ENCODE results near the gene UFD1.

DNA sequence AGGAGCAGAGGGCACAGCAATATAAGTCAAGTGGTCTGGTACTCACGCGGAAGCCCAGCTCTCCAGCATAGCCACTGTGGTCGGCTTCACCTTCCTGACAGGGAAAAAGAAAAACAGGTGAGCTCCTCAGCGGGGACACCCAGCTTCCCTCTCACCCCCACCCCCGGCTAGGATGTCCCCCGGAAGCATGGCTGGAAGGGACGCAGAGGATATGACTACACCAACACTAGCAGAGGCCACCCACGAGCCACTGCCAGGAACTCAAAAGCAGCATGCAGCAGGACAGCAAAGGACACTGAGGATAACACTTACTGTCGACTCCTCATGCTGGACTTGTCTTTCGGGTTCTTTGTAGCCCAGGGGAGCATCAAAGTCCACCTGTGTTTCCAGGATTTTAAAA is 22.5 kb downstream of the UFD1 start:
- TF ChIP-seq, protein P1, sequence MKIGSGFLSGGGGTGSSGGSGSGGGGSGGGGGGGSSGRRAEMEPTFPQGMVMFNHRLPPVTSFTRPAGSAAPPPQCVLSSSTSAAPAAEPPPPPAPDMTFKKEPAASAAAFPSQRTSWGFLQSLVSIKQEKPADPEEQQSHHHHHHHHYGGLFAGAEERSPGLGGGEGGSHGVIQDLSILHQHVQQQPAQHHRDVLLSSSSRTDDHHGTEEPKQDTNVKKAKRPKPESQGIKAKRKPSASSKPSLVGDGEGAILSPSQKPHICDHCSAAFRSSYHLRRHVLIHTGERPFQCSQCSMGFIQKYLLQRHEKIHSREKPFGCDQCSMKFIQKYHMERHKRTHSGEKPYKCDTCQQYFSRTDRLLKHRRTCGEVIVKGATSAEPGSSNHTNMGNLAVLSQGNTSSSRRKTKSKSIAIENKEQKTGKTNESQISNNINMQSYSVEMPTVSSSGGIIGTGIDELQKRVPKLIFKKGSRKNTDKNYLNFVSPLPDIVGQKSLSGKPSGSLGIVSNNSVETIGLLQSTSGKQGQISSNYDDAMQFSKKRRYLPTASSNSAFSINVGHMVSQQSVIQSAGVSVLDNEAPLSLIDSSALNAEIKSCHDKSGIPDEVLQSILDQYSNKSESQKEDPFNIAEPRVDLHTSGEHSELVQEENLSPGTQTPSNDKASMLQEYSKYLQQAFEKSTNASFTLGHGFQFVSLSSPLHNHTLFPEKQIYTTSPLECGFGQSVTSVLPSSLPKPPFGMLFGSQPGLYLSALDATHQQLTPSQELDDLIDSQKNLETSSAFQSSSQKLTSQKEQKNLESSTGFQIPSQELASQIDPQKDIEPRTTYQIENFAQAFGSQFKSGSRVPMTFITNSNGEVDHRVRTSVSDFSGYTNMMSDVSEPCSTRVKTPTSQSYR (CRISPR knock-in tag; IDR thresholded peaks at IDR 0.05), result no peak
- TF ChIP-seq, protein P2, sequence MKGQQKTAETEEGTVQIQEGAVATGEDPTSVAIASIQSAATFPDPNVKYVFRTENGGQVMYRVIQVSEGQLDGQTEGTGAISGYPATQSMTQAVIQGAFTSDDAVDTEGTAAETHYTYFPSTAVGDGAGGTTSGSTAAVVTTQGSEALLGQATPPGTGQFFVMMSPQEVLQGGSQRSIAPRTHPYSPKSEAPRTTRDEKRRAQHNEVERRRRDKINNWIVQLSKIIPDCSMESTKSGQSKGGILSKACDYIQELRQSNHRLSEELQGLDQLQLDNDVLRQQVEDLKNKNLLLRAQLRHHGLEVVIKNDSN (CRISPR knock-in tag; IDR thresholded peaks at IDR 0.05), result no peak
- TF ChIP-seq, protein P3, sequence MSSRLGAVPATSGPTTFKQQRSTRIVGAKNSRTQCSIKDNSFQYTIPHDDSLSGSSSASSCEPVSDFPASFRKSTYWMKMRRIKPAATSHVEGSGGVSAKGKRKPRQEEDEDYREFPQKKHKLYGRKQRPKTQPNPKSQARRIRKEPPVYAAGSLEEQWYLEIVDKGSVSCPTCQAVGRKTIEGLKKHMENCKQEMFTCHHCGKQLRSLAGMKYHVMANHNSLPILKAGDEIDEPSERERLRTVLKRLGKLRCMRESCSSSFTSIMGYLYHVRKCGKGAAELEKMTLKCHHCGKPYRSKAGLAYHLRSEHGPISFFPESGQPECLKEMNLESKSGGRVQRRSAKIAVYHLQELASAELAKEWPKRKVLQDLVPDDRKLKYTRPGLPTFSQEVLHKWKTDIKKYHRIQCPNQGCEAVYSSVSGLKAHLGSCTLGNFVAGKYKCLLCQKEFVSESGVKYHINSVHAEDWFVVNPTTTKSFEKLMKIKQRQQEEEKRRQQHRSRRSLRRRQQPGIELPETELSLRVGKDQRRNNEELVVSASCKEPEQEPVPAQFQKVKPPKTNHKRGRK (CRISPR knock-in tag; IDR thresholded peaks at IDR 0.05; ENCODE audit: borderline replicate concordance), result no peak
- no peak for TF ChIP-seq ZNF416 (CRISPR knock-in tag; IDR thresholded peaks at IDR 0.05)
- TF ChIP-seq, protein P4, sequence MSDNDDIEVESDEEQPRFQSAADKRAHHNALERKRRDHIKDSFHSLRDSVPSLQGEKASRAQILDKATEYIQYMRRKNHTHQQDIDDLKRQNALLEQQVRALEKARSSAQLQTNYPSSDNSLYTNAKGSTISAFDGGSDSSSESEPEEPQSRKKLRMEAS (CRISPR knock-in tag; IDR thresholded peaks at IDR 0.05), result no peak
- no peak for TF ChIP-seq CREB1 (CRISPR knock-in tag; IDR thresholded peaks at IDR 0.05)
- TF ChIP-seq, protein P5, sequence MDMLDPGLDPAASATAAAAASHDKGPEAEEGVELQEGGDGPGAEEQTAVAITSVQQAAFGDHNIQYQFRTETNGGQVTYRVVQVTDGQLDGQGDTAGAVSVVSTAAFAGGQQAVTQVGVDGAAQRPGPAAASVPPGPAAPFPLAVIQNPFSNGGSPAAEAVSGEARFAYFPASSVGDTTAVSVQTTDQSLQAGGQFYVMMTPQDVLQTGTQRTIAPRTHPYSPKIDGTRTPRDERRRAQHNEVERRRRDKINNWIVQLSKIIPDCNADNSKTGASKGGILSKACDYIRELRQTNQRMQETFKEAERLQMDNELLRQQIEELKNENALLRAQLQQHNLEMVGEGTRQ (CRISPR knock-in tag; IDR thresholded peaks at IDR 0.05), result no peak
- TF ChIP-seq, protein P6, sequence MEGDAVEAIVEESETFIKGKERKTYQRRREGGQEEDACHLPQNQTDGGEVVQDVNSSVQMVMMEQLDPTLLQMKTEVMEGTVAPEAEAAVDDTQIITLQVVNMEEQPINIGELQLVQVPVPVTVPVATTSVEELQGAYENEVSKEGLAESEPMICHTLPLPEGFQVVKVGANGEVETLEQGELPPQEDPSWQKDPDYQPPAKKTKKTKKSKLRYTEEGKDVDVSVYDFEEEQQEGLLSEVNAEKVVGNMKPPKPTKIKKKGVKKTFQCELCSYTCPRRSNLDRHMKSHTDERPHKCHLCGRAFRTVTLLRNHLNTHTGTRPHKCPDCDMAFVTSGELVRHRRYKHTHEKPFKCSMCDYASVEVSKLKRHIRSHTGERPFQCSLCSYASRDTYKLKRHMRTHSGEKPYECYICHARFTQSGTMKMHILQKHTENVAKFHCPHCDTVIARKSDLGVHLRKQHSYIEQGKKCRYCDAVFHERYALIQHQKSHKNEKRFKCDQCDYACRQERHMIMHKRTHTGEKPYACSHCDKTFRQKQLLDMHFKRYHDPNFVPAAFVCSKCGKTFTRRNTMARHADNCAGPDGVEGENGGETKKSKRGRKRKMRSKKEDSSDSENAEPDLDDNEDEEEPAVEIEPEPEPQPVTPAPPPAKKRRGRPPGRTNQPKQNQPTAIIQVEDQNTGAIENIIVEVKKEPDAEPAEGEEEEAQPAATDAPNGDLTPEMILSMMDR (IDR thresholded peaks at IDR 0.05), result no peak
- TF ChIP-seq KAT7 (CRISPR knock-in tag; IDR thresholded peaks at IDR 0.05; ENCODE audit: borderline replicate concordance), result no peak
- TF ChIP-seq, protein P7, sequence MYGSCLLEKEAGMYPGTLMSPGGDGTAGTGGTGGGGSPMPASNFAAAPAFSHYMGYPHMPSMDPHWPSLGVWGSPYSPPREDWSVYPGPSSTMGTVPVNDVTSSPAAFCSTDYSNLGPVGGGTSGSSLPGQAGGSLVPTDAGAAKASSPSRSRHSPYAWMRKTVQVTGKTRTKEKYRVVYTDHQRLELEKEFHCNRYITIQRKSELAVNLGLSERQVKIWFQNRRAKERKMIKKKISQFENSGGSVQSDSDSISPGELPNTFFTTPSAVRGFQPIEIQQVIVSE (CRISPR knock-in tag; IDR thresholded peaks at IDR 0.05; ENCODE audit: borderline replicate concordance), result no peak
- TF ChIP-seq, protein P8, sequence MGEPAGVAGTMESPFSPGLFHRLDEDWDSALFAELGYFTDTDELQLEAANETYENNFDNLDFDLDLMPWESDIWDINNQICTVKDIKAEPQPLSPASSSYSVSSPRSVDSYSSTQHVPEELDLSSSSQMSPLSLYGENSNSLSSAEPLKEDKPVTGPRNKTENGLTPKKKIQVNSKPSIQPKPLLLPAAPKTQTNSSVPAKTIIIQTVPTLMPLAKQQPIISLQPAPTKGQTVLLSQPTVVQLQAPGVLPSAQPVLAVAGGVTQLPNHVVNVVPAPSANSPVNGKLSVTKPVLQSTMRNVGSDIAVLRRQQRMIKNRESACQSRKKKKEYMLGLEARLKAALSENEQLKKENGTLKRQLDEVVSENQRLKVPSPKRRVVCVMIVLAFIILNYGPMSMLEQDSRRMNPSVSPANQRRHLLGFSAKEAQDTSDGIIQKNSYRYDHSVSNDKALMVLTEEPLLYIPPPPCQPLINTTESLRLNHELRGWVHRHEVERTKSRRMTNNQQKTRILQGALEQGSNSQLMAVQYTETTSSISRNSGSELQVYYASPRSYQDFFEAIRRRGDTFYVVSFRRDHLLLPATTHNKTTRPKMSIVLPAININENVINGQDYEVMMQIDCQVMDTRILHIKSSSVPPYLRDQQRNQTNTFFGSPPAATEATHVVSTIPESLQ (CRISPR knock-in tag; IDR thresholded peaks at IDR 0.05), result no peak
